GM10248 (cell line): ENCODE measurements around the gene FAM181A.
A peak's percentile ranks its signal among the peaks of the same experiment; 100 is the strongest.

ENCODE experiments used
- CTCF ChIA-PET: fragments of 300-600 bp; sonication (Branson Sonifier 250); formaldehyde crosslinking; extraction: SDS; loops from one replicate; lab custom pipeline; 2021; ENCODE audit warnings: antibody characterized with exemption; lab: Yijun Ruan, JAX
- POLR2A ChIA-PET: fragments of 350-650 bp; sonication (Branson Sonifier 250); formaldehyde crosslinking; extraction: SDS; loops from one replicate; lab custom pipeline; 2020; ENCODE audit warnings: antibody characterized with exemption; lab: Yijun Ruan, JAX
- DNase-seq: peaks from one replicate; pipeline ENCODE4 v3.0.0; 2012; ENCODE audit errors: extremely low spot score
- TF ChIP-seq, protein P1 (sequence below): IDR thresholded peaks from 2 replicates; pipeline ENCODE4 v1.5.1; 2012; ENCODE audit warnings: mild to moderate bottlenecking, low read depth; ENCODE audit errors: extremely low read depth, missing control alignments, control extremely low read depth

The FAM181A gene

DNA sequence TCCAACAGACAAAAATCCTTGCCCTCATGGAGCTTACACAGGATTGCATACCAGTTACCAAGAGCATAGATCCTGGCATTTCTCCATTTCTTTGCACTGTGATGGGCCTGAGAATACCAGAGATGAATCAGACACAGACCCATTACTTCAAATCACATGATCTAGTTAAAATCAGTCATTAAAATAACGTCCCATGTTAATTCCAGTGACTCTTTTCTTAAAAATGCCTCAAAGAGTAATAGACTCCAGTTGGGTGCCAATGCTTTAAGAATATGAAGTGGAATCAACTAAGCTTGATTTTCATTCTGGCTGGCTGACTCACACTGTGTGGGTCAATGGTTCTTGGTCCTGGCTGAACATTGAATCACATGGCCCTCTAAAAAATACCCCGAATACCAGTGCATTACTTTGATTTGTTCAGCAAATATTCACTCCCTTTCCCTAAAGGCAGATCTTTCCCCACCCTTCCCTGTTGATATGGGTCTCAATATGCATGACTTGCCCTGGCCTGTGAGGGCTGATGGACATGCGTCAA is 38.2 kb downstream of the FAM181A start:
- ChIA-PET CTCF (interaction anchor here (0.7 to 11.9 kb wide), 6 partner anchors 10 to 35 kb away, joined by 3 to 156 read pairs (median 4); partner anchors contain the start of gene ASB2), POLR2A (interaction anchor here (0.7 kb wide), 2 partner anchors 11 to 215 kb away, joined by 3 to 4 read pairs; partner anchors contain the start of gene ASB2)
- TF ChIP-seq, protein P1, sequence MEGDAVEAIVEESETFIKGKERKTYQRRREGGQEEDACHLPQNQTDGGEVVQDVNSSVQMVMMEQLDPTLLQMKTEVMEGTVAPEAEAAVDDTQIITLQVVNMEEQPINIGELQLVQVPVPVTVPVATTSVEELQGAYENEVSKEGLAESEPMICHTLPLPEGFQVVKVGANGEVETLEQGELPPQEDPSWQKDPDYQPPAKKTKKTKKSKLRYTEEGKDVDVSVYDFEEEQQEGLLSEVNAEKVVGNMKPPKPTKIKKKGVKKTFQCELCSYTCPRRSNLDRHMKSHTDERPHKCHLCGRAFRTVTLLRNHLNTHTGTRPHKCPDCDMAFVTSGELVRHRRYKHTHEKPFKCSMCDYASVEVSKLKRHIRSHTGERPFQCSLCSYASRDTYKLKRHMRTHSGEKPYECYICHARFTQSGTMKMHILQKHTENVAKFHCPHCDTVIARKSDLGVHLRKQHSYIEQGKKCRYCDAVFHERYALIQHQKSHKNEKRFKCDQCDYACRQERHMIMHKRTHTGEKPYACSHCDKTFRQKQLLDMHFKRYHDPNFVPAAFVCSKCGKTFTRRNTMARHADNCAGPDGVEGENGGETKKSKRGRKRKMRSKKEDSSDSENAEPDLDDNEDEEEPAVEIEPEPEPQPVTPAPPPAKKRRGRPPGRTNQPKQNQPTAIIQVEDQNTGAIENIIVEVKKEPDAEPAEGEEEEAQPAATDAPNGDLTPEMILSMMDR = no peak
- no peak for DNase-seq

DNA sequence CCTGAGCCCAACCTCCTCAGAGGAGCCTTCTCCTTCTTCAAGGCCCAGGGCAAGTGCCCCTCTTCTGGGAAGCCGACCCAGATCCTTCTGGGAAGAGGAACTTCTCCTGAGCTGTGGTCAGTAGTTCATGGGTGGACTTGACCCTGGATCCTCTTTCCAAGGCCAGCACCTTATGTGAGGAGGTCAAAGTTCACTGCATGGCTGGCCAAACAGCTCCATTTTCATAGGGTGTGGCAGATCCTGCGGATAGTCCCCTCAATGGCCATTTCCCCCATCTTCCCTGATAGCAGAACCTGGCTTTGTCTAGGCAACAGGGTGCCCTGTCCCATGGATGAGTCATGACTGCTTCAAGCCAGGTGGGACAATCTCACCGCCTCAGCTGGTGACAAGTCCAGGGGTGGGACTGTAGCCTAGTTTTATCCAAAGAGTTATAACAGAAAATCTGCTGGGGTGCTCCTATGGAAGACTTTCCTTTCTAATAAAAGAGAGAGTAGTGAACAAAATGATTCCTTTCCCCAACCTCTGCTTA is 38.9 kb downstream of the FAM181A start:
- ChIA-PET CTCF (interaction anchor here (0.7 to 11.9 kb wide), 6 partner anchors 10 to 34 kb away, joined by 3 to 156 read pairs (median 4); partner anchors contain the start of gene ASB2), POLR2A (interaction anchor here (0.7 kb wide), 2 partner anchors 11 to 214 kb away, joined by 3 to 4 read pairs; partner anchors contain the start of gene ASB2)
- no peak for DNase-seq
- TF ChIP-seq, protein P1 = no peak

DNA sequence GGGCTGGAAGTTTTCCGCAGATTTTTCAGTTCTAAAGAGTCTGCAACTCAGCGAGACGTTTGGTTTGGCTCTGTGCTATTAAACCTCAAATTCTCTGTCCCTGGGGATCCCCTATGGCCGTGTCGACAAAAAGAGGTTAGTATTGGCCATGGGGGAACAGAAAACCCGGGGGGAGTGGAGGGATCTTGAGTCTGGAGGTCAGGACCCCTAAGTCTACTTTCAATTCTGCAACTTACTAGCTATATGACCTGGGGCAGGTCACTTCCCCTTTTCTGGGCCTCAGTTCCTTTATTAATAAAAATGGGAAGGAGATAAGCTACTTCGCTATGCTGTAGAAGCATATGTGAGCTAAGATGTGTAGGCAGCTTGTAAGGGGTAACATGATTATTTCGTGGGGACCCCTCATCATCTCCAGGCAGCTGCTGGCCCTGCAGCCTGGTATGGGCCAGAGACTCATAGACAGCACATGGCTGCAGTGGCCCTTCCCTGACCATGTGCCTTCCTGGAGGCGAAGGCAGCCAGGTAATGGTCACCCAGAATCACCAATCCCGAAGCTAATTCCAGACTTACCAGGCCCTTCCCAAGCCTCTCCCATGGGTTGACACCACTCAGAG is 40.6 kb downstream of the FAM181A start:
- TF ChIP-seq, protein P1 = no peak
- DNase-seq = peak; percentile 81
- POLR2A ChIA-PET = interaction anchor here (0.8 to 1.5 kb wide), 5 partner anchors 8 to 23 kb away, joined by 3 to 12 read pairs (median 3); partner anchors contain the start of gene ASB2
- CTCF ChIA-PET = interaction anchor here (0.7 to 17.2 kb wide), 10 partner anchors 8 to 169 kb away, joined by 3 to 212 read pairs (median 5); no protein-coding TSS in a partner anchor

DNA sequence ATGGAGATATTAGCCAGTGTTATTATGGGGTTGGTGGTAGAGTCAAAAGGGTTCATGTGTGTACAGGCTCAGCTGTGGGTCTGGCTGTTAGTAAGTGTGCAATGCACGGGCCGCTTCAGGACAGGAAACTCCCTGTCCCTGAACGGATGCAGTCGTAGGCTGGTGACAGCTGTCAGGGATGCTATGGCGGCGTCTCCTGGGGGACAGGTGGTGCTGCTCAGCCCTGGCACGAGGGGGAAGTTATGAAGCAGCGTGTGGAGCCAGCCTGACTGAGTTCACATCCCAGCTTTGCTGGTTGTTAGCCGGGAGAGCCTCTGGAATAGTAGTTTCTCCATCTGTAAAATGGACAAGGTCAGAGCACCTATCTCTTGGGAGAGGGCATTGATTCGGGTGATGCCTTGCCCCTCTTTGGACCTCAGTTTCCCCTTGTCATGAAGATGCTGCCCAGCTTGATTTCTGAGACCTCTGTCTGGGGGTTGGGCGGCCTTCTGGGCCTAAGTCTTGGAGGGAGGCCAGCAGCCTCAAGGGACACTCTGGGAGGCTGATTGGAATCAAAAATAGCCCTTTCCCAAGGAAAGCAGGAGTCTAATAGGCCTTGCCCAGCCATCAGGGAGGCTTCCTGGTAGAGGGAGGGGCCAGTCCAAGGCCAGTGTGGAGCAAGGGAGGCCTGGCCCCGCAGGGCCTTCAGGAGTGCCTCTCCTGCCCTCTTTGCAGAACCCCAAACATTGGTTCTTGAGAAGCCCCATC is 42.1 kb downstream of the FAM181A start:
- DNase-seq = no peak
- ChIA-PET POLR2A (interaction anchor here (1.6 to 2.0 kb wide), 2 partner anchors 10 to 30 kb away, joined by 4 to 18 read pairs; no protein-coding TSS in a partner anchor), CTCF (interaction anchor here (0.9 to 17.2 kb wide), 6 partner anchors 9 to 34 kb away, joined by 3 to 212 read pairs (median 28); no protein-coding TSS in a partner anchor)
- TF ChIP-seq, protein P1 = no peak

DNA sequence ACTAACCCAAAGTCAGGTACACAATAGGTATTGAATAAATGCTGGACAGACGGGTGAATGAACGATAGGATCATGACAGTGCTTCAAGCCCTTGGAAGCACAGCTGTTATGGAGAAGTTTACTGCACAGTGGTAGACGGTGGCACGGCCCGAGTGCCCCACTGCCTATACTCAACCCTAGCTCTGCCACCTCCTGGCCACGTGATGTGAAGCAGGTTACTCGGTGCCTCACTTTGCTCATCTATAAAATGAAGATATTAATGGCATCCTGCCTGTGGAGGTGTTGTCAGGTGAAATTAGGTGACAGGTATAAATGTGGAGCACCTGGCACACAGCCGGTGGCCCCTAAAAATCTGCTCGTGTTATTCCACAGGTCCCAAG is 43.4 kb downstream of the FAM181A start:
- no peak for DNase-seq
- CTCF ChIA-PET = interaction anchor here (1.1 to 17.2 kb wide), 15 partner anchors 8 to 66 kb away, joined by 3 to 212 read pairs (median 7); partner anchors contain the start of gene CCDC197
- POLR2A ChIA-PET = interaction anchor here (0.6 to 2.0 kb wide), 5 partner anchors 7 to 1293 kb away, joined by 3 to 18 read pairs (median 4); no protein-coding TSS in a partner anchor
- TF ChIP-seq, protein P1 = peak; percentile 69
